HEK293 (cell line): Measurements from ENCODE around the gene PCNX3.

ENCODE experiments used
- CTCF ChIP-seq: fragments of 450-650 bp; formaldehyde crosslinking; IDR thresholded peaks from 2 replicates; pipeline ENCODE4 v1.5.1; 2016; ENCODE audit warnings: missing biosample characterization, missing genetic modification characterization
- KLF7 ChIP-seq: fragments of 450-650 bp; formaldehyde crosslinking; IDR thresholded peaks from 2 replicates; pipeline ENCODE4 v1.5.1; 2016; ENCODE audit warnings: missing biosample characterization, missing genetic modification characterization, borderline replicate concordance
- OVOL3 ChIP-seq: fragments of 450-650 bp; formaldehyde crosslinking; IDR thresholded peaks from 2 replicates; pipeline ENCODE4 v1.5.1; 2016; ENCODE audit warnings: missing biosample characterization, missing genetic modification characterization
- ZNF521 ChIP-seq: fragments of 450-650 bp; formaldehyde crosslinking; IDR thresholded peaks from 2 replicates; pipeline ENCODE4 v1.5.1; 2017; ENCODE audit warnings: missing biosample characterization, mild to moderate bottlenecking, missing genetic modification characterization
- ZNF555 ChIP-seq: fragments of 450-650 bp; formaldehyde crosslinking; conservative IDR thresholded peaks from 2 replicates; pipeline ENCODE4 v1.5.1; 2017; ENCODE audit warnings: missing biosample characterization, mild to moderate bottlenecking, missing genetic modification characterization, inconsistent platforms
- ZNF621 ChIP-seq: fragments of 450-650 bp; formaldehyde crosslinking; IDR thresholded peaks from 2 replicates; pipeline ENCODE4 v1.5.1; 2017; ENCODE audit warnings: missing biosample characterization, missing genetic modification characterization

GRCh38 chr11:65611028-65611757 is 4.4 kb upstream of the PCNX3 start:
- TF ChIP-seq CTCF (tag by site-specific recombination) (no peak), ZNF521 (tag by site-specific recombination) (no peak), ZNF555 (no peak), OVOL3 (tag by site-specific recombination) (no peak), ZNF621 (tag by site-specific recombination) (no peak), KLF7 (no peak)
